Pancreas (tissue), 10 donors: ENCODE measurements around the gene KCNMA1. TPM values are rescaled to one million over a fixed set of nuclear protein-coding genes. Genes with fewer than 3 reads are reported as not detected.

Experiments used
- ATAC-seq, 4 donors: fragments of 200-7000 bp; cut with Tn5 transposase; one replicate each; pipeline versions ENCODE4 v1.8.0 to v1.9.1; 2020; ENCODE audit warnings: mild to moderate bottlenecking in 4 of 4, moderate library complexity in 4 of 4
- DNase-seq, 6 donors: peaks; one replicate each; pipeline ENCODE4 v3.0.0-alpha.2; 2020
- FAIRE-seq: peaks from 2 replicates; lab custom pipeline; 2012; peaks lifted over from hg19 to GRCh38; lab: Jason Lieb, UNC
- H3K27ac ChIP-seq, 4 donors: fragments of 200-600 bp; sonication (generic); 1 replicate in 3 of 4; 2 replicates in 1 of 4; pipeline versions ENCODE4 v1.5.0 to v1.8.0; 2020
- H3K27me3 ChIP-seq, 4 donors: fragments of 200-600 bp; one replicate each; pipeline ENCODE4 v1.8.0; 2021
- H3K36me3 ChIP-seq, 3 donors: fragments of 200-600 bp; sonication (generic) in 1 of 3; one replicate each; pipeline versions ENCODE4 v1.5.0 to v1.8.0; 2020 to 2021
- H3K4me1 ChIP-seq, 3 donors: fragments of 200-600 bp; one replicate each; pipeline ENCODE4 v1.8.0; 2021
- H3K4me3 ChIP-seq, 4 donors: fragments of 200-600 bp; sonication (generic) in 2 of 4; one replicate each; pipeline versions ENCODE4 v1.5.0 to v1.8.0; 2020 to 2021
- H3K9me3 ChIP-seq, 4 donors: fragments of 200-600 bp; one replicate each; pipeline ENCODE4 v1.8.0; 2021
- CTCF ChIP-seq, 4 donors: fragments of 200-600 bp; sonication (generic) in 3 of 4; IDR thresholded peaks; one replicate each; pipeline versions ENCODE4 v1.5.0 to v1.8.0; 2021; ENCODE audit warnings: antibody characterized with exemption in 4 of 4
- WGBS, 2 donors: extraction: QIAGEN DNeasy Blood & Tissue Kit; methylation state at CpG; one replicate each; pipeline ENCODE4 v1.1.7; 2013; 5-methylcytosine and 5-hydroxymethylcytosine counted together
- intact Hi-C, 3 donors: fragments of 100-400 bp; cut with DNase I; formaldehyde crosslinking; loops; one replicate each; pipeline versions ENCODE4 v1.11.1 to v1.14.2; 2022
- polyA plus RNA-seq, 2 donors: library from polyadenylated mRNA; stranded (reverse); fragments of 200-250 nt; gene quantifications; one replicate each; pipeline ENCODE4 v1.2.3, GENCODE V29; 2013
- total RNA-seq, 6 donors: library from RNA; stranded (reverse); fragmentation: NEBNext Ultra II Directional in 4 of 6; extraction: Animal tissue kit (Norgen Biotek cat#: 25700) in 4 of 6; gene quantifications; one replicate each; pipeline versions ENCODE4 v1.2.1 to v1.2.4, GENCODE V29; 2021 to 2023
- donor health status: healthy with polysubstance abuse.
- donor health status: DM: no; HTN: no; CAD: no; lungs with moderate emphysema.
- donor health status: DM: no; HTN: no; CAD: no.
- donor health status: control.
- donor health status: control.
- donor health status: Bipolar disorder and iron deficiency.
- donor health status: DM: yes; HTN: yes; CAD: no.
- donor health status: DM: no; HTN: no; CAD: no.
- donor health status: DM: no; HTN: no; CAD: no.
- donor health status: DM: yes; HTN: yes; CAD: no.

Gene KCNMA1
- total and polyA plus RNA-seq, 8 donors: 3.5 to 19.4 (median 9.3) TPM

DNA sequence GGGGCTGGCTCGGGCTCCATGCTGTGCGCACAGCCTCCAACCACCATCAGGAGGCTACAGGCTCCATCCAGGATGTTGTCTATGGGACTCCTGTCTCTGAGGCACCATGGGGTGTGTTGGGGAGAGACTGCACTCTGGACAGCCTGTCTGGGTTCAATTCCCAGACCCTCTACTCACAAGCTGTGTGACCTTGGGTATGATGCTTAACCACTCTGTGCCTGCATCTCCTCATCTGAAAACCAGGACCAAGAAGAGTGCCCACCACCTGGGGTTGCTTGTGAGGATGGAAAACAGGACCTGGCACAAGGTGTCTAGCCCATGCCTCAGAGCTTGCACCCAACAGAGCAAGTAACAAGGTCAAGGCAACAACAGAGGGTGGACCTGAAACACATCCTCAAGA, 109.8 kb downstream of the KCNMA1 start:
- H3K4me3 ChIP-seq: no peak overlapping the region
- 98 to 100% methylated on average over 2 of the region's 2 CpGs for WGBS, 2 donors
- H3K36me3 ChIP-seq: no peaks in the 10 kb centered on the region
- H3K27ac ChIP-seq: no peak overlapping the region
- no peak for TF ChIP-seq CTCF (IDR thresholded peaks at IDR 0.05)
- no peak for ATAC-seq
- no peaks in the 10 kb centered on the region for H3K27me3 ChIP-seq
- FAIRE-seq: no peak
- H3K9me3 ChIP-seq: no peaks in the 10 kb centered on the region
- intact Hi-C loops: no loop called here
- H3K4me1 ChIP-seq: no peaks in the 10 kb centered on the region
- no peak for DNase-seq

GRCh38 chr10:77526868-77527617, 110.6 kb downstream of the KCNMA1 start:
- ATAC-seq (no peak), DNase-seq (no peak), FAIRE-seq (no peak)
- 64 to 74% methylated on average over 6 of the region's 6 CpGs for WGBS, 2 donors
- Histone ChIP-seq H3K27me3 (no peaks in the 10 kb centered on the region), H3K9me3 (no peaks in the 10 kb centered on the region), H3K27ac (no peak overlapping the region), H3K4me3 (no peak overlapping the region), H3K36me3 (no peaks in the 10 kb centered on the region), H3K4me1 (no peaks in the 10 kb centered on the region)
- intact Hi-C loops: no loop called here
- TF ChIP-seq CTCF (IDR thresholded peaks at IDR 0.05): no peak

DNA sequence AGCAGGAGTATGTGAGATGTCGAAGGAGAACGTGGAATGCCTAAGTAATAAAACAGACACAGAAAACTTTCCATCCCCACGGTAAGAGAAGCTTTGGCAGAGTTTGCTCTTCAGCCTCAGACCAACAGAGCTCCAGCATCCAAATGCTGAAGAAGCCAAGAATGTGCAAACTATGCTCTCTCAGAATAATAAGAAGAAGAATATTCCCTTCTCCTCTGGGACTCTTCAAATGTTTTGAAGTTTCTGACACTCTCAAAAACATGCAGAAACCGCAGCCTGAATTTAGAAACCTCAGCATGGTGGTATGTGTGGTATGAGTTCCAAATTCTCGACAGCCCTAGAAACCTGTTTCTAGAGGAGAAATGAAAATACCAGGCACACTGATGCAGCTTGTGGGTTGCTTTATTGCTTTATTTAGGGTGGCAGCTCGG, 113.3 kb downstream of the KCNMA1 start:
- no peak for FAIRE-seq
- WGBS, 2 donors: 67 to 69% methylated on average over 6 of the region's 6 CpGs
- no peak for TF ChIP-seq CTCF (IDR thresholded peaks at IDR 0.05)
- no peak for ATAC-seq
- Histone ChIP-seq H3K36me3 (no peaks in the 10 kb centered on the region), H3K4me1 (no peaks in the 10 kb centered on the region), H3K27ac (no peak overlapping the region), H3K9me3 (no peaks in the 10 kb centered on the region), H3K4me3 (no peak overlapping the region), H3K27me3 (no peaks in the 10 kb centered on the region)
- intact Hi-C loops: no loop called here
- DNase-seq: no peak

- ATAC-seq: no peak
- no peak for DNase-seq
- Histone ChIP-seq H3K4me1 (no peaks in the 10 kb centered on the region), H3K4me3 (no peak overlapping the region), H3K36me3 (no peaks in the 10 kb centered on the region), H3K27ac (no peak overlapping the region), H3K9me3 (no peaks in the 10 kb centered on the region), H3K27me3 (no peaks in the 10 kb centered on the region)
- no peak for TF ChIP-seq CTCF (IDR thresholded peaks at IDR 0.05)
- WGBS, 2 donors: 88 to 89% methylated on average over 4 of the region's 4 CpGs
- intact Hi-C loops: no loop called here
- no peak for FAIRE-seq
Observed at GRCh38 chr10:77522268-77522809, 115.3 kb downstream of the KCNMA1 start.

GRCh38 chr10:77520995-77521394, 116.6 kb downstream of the KCNMA1 start:
- no peak for FAIRE-seq

More at GRCh38 chr10:77520995-77521394, 116.6 kb downstream of the KCNMA1 start:
- TF ChIP-seq CTCF (IDR thresholded peaks at IDR 0.05): no peak
- intact Hi-C loops: no loop called here
- no peak overlapping the region for H3K27ac ChIP-seq
- WGBS, 2 donors: 93 to 96% methylated on average over 2 of the region's 2 CpGs
- no peak for DNase-seq
- H3K36me3 ChIP-seq: no peaks in the 10 kb centered on the region
- no peaks in the 10 kb centered on the region for H3K27me3 ChIP-seq
- no peak for ATAC-seq
- no peaks in the 10 kb centered on the region for H3K9me3 ChIP-seq
- no peaks in the 10 kb centered on the region for H3K4me1 ChIP-seq
- H3K4me3 ChIP-seq: no peak overlapping the region
